Endothelial cell of umbilical vein (primary cell): ENCODE data around the gene ZNF23.

Experiments
- CTCF ChIP-seq, 2 donors: IDR thresholded peaks; 1 replicate in 1 of 2; 2 replicates in 1 of 2; pipeline ENCODE4 v1.5.1; 2011; ENCODE audit warnings: low read length in 2 of 2, mild to moderate bottlenecking in 2 of 2, moderate library complexity in 2 of 2, control low read depth in 1 of 2, inconsistent platforms in 1 of 2, low read depth in 1 of 2; ENCODE audit not compliant: insufficient read depth in 1 of 2; ENCODE audit errors: extremely low read depth in 1 of 2
- EZH2 ChIP-seq: IDR thresholded peaks from 2 replicates; pipeline ENCODE4 v1.6.1; 2012; ENCODE audit warnings: borderline replicate concordance, low read depth, mild to moderate bottlenecking, moderate library complexity, low read length, inconsistent platforms; ENCODE audit not compliant: severe bottlenecking
- FOS ChIP-seq: IDR thresholded peaks from 2 replicates; pipeline ENCODE4 v1.6.1; 2011; ENCODE audit warnings: mild to moderate bottlenecking, low read length, moderate library complexity, borderline replicate concordance; ENCODE audit not compliant: insufficient read depth
- JUN ChIP-seq: IDR thresholded peaks from 2 replicates; pipeline ENCODE4 v1.6.1; 2011; ENCODE audit warnings: borderline replicate concordance, low read depth; ENCODE audit not compliant: insufficient read length, insufficient read depth
- POLR2A ChIP-seq: IDR thresholded peaks from 2 replicates; pipeline ENCODE4 v1.6.1; 2012; ENCODE audit warnings: low read depth, mild to moderate bottlenecking, control low read depth, low read length

GRCh38 chr16:71493213-71493612 is 31.2 kb upstream of the ZNF23 start:
- TF ChIP-seq CTCF (IDR thresholded peaks at IDR 0.05; ENCODE audit: extremely low read depth in 1 of 2, insufficient read depth in 1 of 2, low read depth in 1 of 2, low read length in 2 of 2): no peak
- no peak for TF ChIP-seq POLR2A
- TF ChIP-seq FOS: no peak
- TF ChIP-seq EZH2: no peak
- TF ChIP-seq JUN: no peak
